GM18951 (cell line): ENCODE data around the gene PTPN4.

Source experiments
- POLR2A ChIP-seq: IDR thresholded peaks from 4 replicates; pipeline ENCODE4 v1.6.1; 2011; ENCODE audit warnings: mild to moderate bottlenecking; ENCODE audit not compliant: insufficient read length, insufficient read depth; ENCODE audit errors: extremely low read depth
- in situ Hi-C: fragments of 300-500 bp; cut with MboI; formaldehyde crosslinking; loops from one replicate; pipeline ENCODE4 v1.12.0; 2022; ENCODE audit warnings: low sequenced_read_pairs, mixed read lengths, inconsistent platforms; ENCODE audit not compliant: unreplicated experiment

The PTPN4 gene

GRCh38 chr2:119759451-119760236 is at the start of gene PTPN4:
PTPN4 (plus strand) TSS chr2:119759922; CDS start chr2:119809854, 49,932 bp downstream.
- TF ChIP-seq POLR2A: peak; percentile 75
- in situ Hi-C loops: loop anchor here (10.0 kb wide), 1 partner anchor 415 kb away; no protein-coding TSS in a partner anchor

- in situ Hi-C loops: no loop called here
- no peak for TF ChIP-seq POLR2A
These were observed 49.4 kb upstream of the PTPN4 start for GRCh38 chr2:119710281-119710680.

- TF ChIP-seq POLR2A: no peak
- in situ Hi-C loops: no loop called here
These were observed 48.4 kb upstream of the PTPN4 start for GRCh38 chr2:119711352-119711751.

- in situ Hi-C loops: no loop called here
- no peak for TF ChIP-seq POLR2A
These were observed 47.2 kb upstream of the PTPN4 start for GRCh38 chr2:119712571-119712970.

GRCh38 chr2:119713819-119714490 is 45.8 kb upstream of the PTPN4 start:
- no peak for TF ChIP-seq POLR2A
- in situ Hi-C loops: no loop called here

- no peak for TF ChIP-seq POLR2A
- in situ Hi-C loops: no loop called here
These were observed 44.1 kb upstream of the PTPN4 start for GRCh38 chr2:119715409-119716283.

GRCh38 chr2:119716284-119716672 is 43.4 kb upstream of the PTPN4 start:
- TF ChIP-seq POLR2A: no peak
- in situ Hi-C loops: no loop called here

GRCh38 chr2:119718501-119719260 is 41.0 kb upstream of the PTPN4 start:
- in situ Hi-C loops: no loop called here
- no peak for TF ChIP-seq POLR2A

- TF ChIP-seq POLR2A: no peak
- in situ Hi-C loops: no loop called here
These were observed 40.5 kb upstream of the PTPN4 start for GRCh38 chr2:119719261-119719627.

- TF ChIP-seq POLR2A: no peak
- in situ Hi-C loops: no loop called here
These were observed 38.7 kb upstream of the PTPN4 start for GRCh38 chr2:119721043-119721442.

- no peak for TF ChIP-seq POLR2A
- in situ Hi-C loops: no loop called here
These were observed 38.3 kb upstream of the PTPN4 start for GRCh38 chr2:119721462-119721861.

GRCh38 chr2:119721904-119722303 is 37.8 kb upstream of the PTPN4 start:
- in situ Hi-C loops: no loop called here
- no peak for TF ChIP-seq POLR2A
